ENCODE data around the gene CACNA1E.

The CACNA1E gene

DNA sequence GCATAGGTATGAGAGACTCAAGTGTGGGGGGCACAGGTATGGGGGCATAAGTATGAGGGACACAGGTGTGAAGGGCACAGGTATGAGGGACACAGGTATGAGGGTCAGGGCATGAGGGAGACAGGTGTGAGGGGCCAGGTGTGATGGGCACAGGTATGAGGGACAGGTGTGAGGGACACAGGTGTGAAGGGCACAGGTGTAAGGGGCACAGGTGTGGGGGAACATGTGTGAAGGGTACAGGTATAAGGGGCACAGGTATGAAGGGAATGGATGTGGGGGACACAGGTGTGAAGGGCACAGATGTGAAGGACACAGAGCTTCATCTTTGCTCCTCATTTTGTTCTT, 41.2 kb upstream of the CACNA1E start:
- Histone ChIP-seq H2AK5ac (ENCODE audit: low read length) (no peak overlapping the region), H3K9me3 (ENCODE audit: insufficient read depth, low read depth, low read length) (no peaks in the 10 kb centered on the region), H3K4me1 (ENCODE audit: control insufficient read depth in 1 of 2, insufficient read depth in 2 of 2, low read length in 2 of 2) (no peaks in the 10 kb centered on the region), H3K4me3 (ENCODE audit: low read depth, low read length) (no peak overlapping the region), H3K4ac (ENCODE audit: low read depth, low read length) (no peak overlapping the region), H3K36me3 (ENCODE audit: control insufficient read depth in 1 of 2, insufficient read depth in 2 of 2, low read length in 2 of 2) (no peaks in the 10 kb centered on the region), H3K23ac (ENCODE audit: low read length) (no peak overlapping the region), H4K8ac (ENCODE audit: low read depth, low read length) (no peak overlapping the region), H2AFZ (ENCODE audit: insufficient read depth, low read length, poor library complexity) (no peak overlapping the region), H3K79me1 (ENCODE audit: low read length) (no peaks in the 10 kb centered on the region), H4K12ac (ENCODE audit: low read depth, low read length) (no peak overlapping the region), H3K4me2 (ENCODE audit: low read length) (no peak overlapping the region), H2BK5ac (ENCODE audit: low read depth, low read length, poor library complexity) (no peak overlapping the region), H2BK12ac (ENCODE audit: low read length) (no peak overlapping the region), H3K27ac (ENCODE audit: low read depth, low read length) (no peak overlapping the region), H3K27me3 (ENCODE audit: insufficient read depth, low read length) (no peaks in the 10 kb centered on the region), H3K14ac (ENCODE audit: low read length) (no peak overlapping the region), H3K18ac (ENCODE audit: low read length) (no peak overlapping the region), H3K79me2 (ENCODE audit: control insufficient read depth, insufficient read depth, low read length, poor library complexity) (no peaks in the 10 kb centered on the region), H4K91ac (ENCODE audit: low read depth, low read length) (no peak overlapping the region), H2BK120ac (ENCODE audit: insufficient read depth, low read length, poor library complexity) (no peak overlapping the region), H3K9ac (ENCODE audit: low read length) (no peak overlapping the region)
- no peak for DNase-seq

DNA sequence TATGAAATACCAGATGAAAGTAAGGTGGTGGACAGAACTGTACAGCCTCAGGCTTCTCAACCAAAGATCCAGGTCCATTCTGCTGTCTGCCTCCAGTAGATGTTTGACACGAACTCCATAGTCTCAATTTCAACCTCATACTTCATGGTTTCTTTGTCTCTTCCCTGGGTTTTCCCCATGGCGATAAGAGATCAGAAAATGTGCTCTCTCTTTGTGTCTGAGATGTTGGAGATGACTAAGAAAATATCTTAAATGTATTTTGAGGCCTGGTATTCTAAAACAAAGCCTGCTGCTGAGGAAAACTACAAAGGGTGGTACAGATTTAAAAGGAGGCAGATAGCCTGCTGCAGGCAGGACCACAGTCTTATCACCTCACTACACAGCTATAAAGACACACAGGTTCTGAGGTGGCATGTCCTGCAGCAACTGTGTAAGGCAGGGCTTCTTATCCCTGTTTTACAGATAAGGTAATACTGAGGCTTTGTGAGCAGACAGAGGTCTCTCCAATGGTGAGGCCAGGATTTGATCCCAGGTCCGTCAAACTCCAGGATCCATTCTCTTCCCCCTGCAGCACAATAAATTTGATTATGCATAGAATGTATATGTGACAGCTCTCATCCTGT, 40.0 kb upstream of the CACNA1E start:
- no peak overlapping the region for H2BK120ac ChIP-seq (ENCODE audit: insufficient read depth, low read length, poor library complexity)
- no peaks in the 10 kb centered on the region for H3K27me3 ChIP-seq (ENCODE audit: insufficient read depth, low read length)
- no peak overlapping the region for H3K9ac ChIP-seq (ENCODE audit: low read length)
- no peaks in the 10 kb centered on the region for H3K36me3 ChIP-seq (ENCODE audit: control insufficient read depth in 1 of 2, insufficient read depth in 2 of 2, low read length in 2 of 2)
- no peak overlapping the region for H3K14ac ChIP-seq (ENCODE audit: low read length)
- no peaks in the 10 kb centered on the region for H3K4me1 ChIP-seq (ENCODE audit: control insufficient read depth in 1 of 2, insufficient read depth in 2 of 2, low read length in 2 of 2)
- no peaks in the 10 kb centered on the region for H3K79me1 ChIP-seq (ENCODE audit: low read length)
- no peak overlapping the region for H3K27ac ChIP-seq (ENCODE audit: low read depth, low read length)
- peaks cover 2% of the 10 kb centered on the region for H3K9me3 ChIP-seq (ENCODE audit: insufficient read depth, low read depth, low read length)
- no peak overlapping the region for H2BK5ac ChIP-seq (ENCODE audit: low read depth, low read length, poor library complexity)
- no peak overlapping the region for H4K91ac ChIP-seq (ENCODE audit: low read depth, low read length)
- H2AK5ac ChIP-seq (ENCODE audit: low read length): no peak overlapping the region
- no CpG with 5 or more reads among the region's 3 CpGs for WGBS (ENCODE audit: extremely low coverage, insufficient coverage, insufficient read length)
- peak in 1 of 2 donors; percentile 60 for DNase-seq
- no peak overlapping the region for H3K4ac ChIP-seq (ENCODE audit: low read depth, low read length)
- no peak overlapping the region for H3K4me2 ChIP-seq (ENCODE audit: low read length)
- H3K23ac ChIP-seq (ENCODE audit: low read length): no peak overlapping the region
- no peak overlapping the region for H4K12ac ChIP-seq (ENCODE audit: low read depth, low read length)
- H2AFZ ChIP-seq (ENCODE audit: insufficient read depth, low read length, poor library complexity): no peak overlapping the region
- H3K18ac ChIP-seq (ENCODE audit: low read length): no peak overlapping the region
- no peak overlapping the region for H4K8ac ChIP-seq (ENCODE audit: low read depth, low read length)
- no peak overlapping the region for H2BK12ac ChIP-seq (ENCODE audit: low read length)
- no peak overlapping the region for H3K4me3 ChIP-seq (ENCODE audit: low read depth, low read length)
- no peaks in the 10 kb centered on the region for H3K79me2 ChIP-seq (ENCODE audit: control insufficient read depth, insufficient read depth, low read length, poor library complexity)

DNA sequence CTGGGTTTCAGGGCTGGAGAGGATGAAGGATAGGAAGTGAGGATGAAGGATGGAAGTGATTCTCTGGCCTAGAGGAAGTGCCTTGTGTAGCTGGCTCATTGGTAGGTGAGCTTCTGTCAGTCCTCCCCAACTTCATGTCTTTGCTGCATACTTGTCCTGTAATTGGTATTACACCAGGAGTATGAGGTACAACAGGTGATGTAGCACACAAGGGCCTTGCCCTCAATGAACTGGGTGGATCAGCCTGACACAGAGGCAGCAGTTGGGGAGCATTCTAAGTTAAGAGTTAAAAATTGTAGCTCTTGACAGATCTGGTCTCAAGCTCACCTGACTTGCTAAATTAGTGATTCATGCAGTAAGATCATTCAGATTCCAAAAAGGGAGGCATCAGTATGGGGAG, 37.9 kb upstream of the CACNA1E start:
- no peak overlapping the region for H3K23ac ChIP-seq (ENCODE audit: low read length)
- no peaks in the 10 kb centered on the region for H3K4me1 ChIP-seq (ENCODE audit: control insufficient read depth in 1 of 2, insufficient read depth in 2 of 2, low read length in 2 of 2)
- no peak overlapping the region for H3K4me2 ChIP-seq (ENCODE audit: low read length)
- no peak overlapping the region for H3K4me3 ChIP-seq (ENCODE audit: low read depth, low read length)
- no peaks in the 10 kb centered on the region for H3K79me1 ChIP-seq (ENCODE audit: low read length)
- H2BK12ac ChIP-seq (ENCODE audit: low read length): no peak overlapping the region
- H2AK5ac ChIP-seq (ENCODE audit: low read length): no peak overlapping the region
- H2BK5ac ChIP-seq (ENCODE audit: low read depth, low read length, poor library complexity): no peak overlapping the region
- H4K12ac ChIP-seq (ENCODE audit: low read depth, low read length): no peak overlapping the region
- H3K9me3 ChIP-seq (ENCODE audit: insufficient read depth, low read depth, low read length): peaks cover 2% of the 10 kb centered on the region
- H3K18ac ChIP-seq (ENCODE audit: low read length): no peak overlapping the region
- no peak overlapping the region for H3K27ac ChIP-seq (ENCODE audit: low read depth, low read length)
- no peak overlapping the region for H2BK120ac ChIP-seq (ENCODE audit: insufficient read depth, low read length, poor library complexity)
- no peak overlapping the region for H3K4ac ChIP-seq (ENCODE audit: low read depth, low read length)
- H4K91ac ChIP-seq (ENCODE audit: low read depth, low read length): no peak overlapping the region
- H2AFZ ChIP-seq (ENCODE audit: insufficient read depth, low read length, poor library complexity): no peak overlapping the region
- H3K9ac ChIP-seq (ENCODE audit: low read length): no peak overlapping the region
- H3K27me3 ChIP-seq (ENCODE audit: insufficient read depth, low read length): no peaks in the 10 kb centered on the region
- no peak overlapping the region for H4K8ac ChIP-seq (ENCODE audit: low read depth, low read length)
- no peaks in the 10 kb centered on the region for H3K79me2 ChIP-seq (ENCODE audit: control insufficient read depth, insufficient read depth, low read length, poor library complexity)
- no peaks in the 10 kb centered on the region for H3K36me3 ChIP-seq (ENCODE audit: control insufficient read depth in 1 of 2, insufficient read depth in 2 of 2, low read length in 2 of 2)
- no peak for DNase-seq
- no peak overlapping the region for H3K14ac ChIP-seq (ENCODE audit: low read length)

DNA sequence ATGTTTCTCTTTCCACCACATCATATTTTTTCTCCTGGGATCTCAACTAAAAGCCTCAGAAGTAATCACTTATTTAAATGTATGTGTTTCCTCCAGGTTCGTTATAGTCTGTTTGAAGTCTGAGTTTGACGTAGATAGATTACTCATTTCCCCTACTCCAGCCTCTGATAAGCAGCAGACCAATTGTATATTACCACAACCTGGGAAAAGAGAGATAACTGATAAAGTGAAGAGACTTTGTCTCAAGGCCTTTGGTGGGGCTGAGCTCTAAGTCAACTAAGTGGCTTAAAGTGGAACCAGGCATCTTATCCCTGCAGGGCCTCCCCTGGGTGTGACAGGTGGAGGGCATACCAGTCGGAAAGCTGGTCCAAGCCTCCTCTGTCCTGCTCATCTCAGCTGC, 34.9 kb upstream of the CACNA1E start:
- no peak overlapping the region for H2BK5ac ChIP-seq (ENCODE audit: low read depth, low read length, poor library complexity)
- H4K91ac ChIP-seq (ENCODE audit: low read depth, low read length): no peak overlapping the region
- H3K14ac ChIP-seq (ENCODE audit: low read length): no peak overlapping the region
- no peak overlapping the region for H2AK5ac ChIP-seq (ENCODE audit: low read length)
- H4K12ac ChIP-seq (ENCODE audit: low read depth, low read length): no peak overlapping the region
- H3K27ac ChIP-seq (ENCODE audit: low read depth, low read length): no peak overlapping the region
- no peak overlapping the region for H4K8ac ChIP-seq (ENCODE audit: low read depth, low read length)
- H2BK120ac ChIP-seq (ENCODE audit: insufficient read depth, low read length, poor library complexity): no peak overlapping the region
- no CpG with 5 or more reads among the region's 3 CpGs for WGBS (ENCODE audit: extremely low coverage, insufficient coverage, insufficient read length)
- H3K27me3 ChIP-seq (ENCODE audit: insufficient read depth, low read length): no peaks in the 10 kb centered on the region
- no peaks in the 10 kb centered on the region for H3K79me2 ChIP-seq (ENCODE audit: control insufficient read depth, insufficient read depth, low read length, poor library complexity)
- no peak overlapping the region for H3K9ac ChIP-seq (ENCODE audit: low read length)
- no peak overlapping the region for H3K23ac ChIP-seq (ENCODE audit: low read length)
- no peak overlapping the region for H2AFZ ChIP-seq (ENCODE audit: insufficient read depth, low read length, poor library complexity)
- peaks cover 2% of the 10 kb centered on the region for H3K9me3 ChIP-seq (ENCODE audit: insufficient read depth, low read depth, low read length)
- H2BK12ac ChIP-seq (ENCODE audit: low read length): no peak overlapping the region
- no peak overlapping the region for H3K4me3 ChIP-seq (ENCODE audit: low read depth, low read length)
- H3K4me1 ChIP-seq (ENCODE audit: control insufficient read depth in 1 of 2, insufficient read depth in 2 of 2, low read length in 2 of 2): no peaks in the 10 kb centered on the region
- no peak for DNase-seq
- no peaks in the 10 kb centered on the region for H3K36me3 ChIP-seq (ENCODE audit: control insufficient read depth in 1 of 2, insufficient read depth in 2 of 2, low read length in 2 of 2)
- no peak overlapping the region for H3K4ac ChIP-seq (ENCODE audit: low read depth, low read length)
- no peaks in the 10 kb centered on the region for H3K79me1 ChIP-seq (ENCODE audit: low read length)
- no peak overlapping the region for H3K4me2 ChIP-seq (ENCODE audit: low read length)
- H3K18ac ChIP-seq (ENCODE audit: low read length): no peak overlapping the region
